BLaER1 treated with 17β-estradiol and CSF1 and Interleukin-3, amounts not matched to agents 10 nM and 100 nM (cell line): ENCODE measurements around the gene BATF2.
"Not testable (repeated sequence)": the region's sequence is repeated elsewhere in the genome, so short reads cannot be mapped to it uniquely, and the experiment has no call there.

Experiments
- H3K27ac ChIP-seq, 11 experiments: shearing (Covaris generic); formaldehyde crosslinking; 2 replicates each; pipeline ENCODE4 v1.8.1; 2022
- H3K27me3 ChIP-seq, 11 experiments: shearing (Covaris generic); formaldehyde crosslinking; 2 replicates each; pipeline ENCODE4 v1.8.1; 2022
- H3K36me3 ChIP-seq, 11 experiments: shearing (Covaris generic); formaldehyde crosslinking; 2 replicates each; pipeline ENCODE4 v1.8.1; 2022
- H3K4me1 ChIP-seq, 10 experiments: shearing (Covaris generic); formaldehyde crosslinking; 2 replicates each; pipeline ENCODE4 v1.8.1; 2022
- H3K4me2 ChIP-seq, 11 experiments: shearing (Covaris generic); formaldehyde crosslinking; 2 replicates each; pipeline ENCODE4 v1.8.1; 2022
- H3K4me3 ChIP-seq, 10 experiments: shearing (Covaris generic); formaldehyde crosslinking; 2 replicates each; pipeline ENCODE4 v1.8.1; 2022
- H3K9ac ChIP-seq, 11 experiments: shearing (Covaris generic); formaldehyde crosslinking; 2 replicates each; pipeline ENCODE4 v1.8.1; 2022
- H3K9me3 ChIP-seq, 11 experiments: shearing (Covaris generic); formaldehyde crosslinking; replicated peaks in 1 of 11; 2 replicates each; pipeline ENCODE4 v1.8.1; 2022
- H4K20me1 ChIP-seq, 11 experiments: shearing (Covaris generic); formaldehyde crosslinking; 2 replicates each; pipeline ENCODE4 v1.8.1; 2022
- Cebpa-rat ChIP-seq, 11 experiments: shearing (Covaris generic); IDR thresholded peaks; 2 replicates each; pipeline ENCODE4 v1.8.1; 2022

Gene BATF2

DNA sequence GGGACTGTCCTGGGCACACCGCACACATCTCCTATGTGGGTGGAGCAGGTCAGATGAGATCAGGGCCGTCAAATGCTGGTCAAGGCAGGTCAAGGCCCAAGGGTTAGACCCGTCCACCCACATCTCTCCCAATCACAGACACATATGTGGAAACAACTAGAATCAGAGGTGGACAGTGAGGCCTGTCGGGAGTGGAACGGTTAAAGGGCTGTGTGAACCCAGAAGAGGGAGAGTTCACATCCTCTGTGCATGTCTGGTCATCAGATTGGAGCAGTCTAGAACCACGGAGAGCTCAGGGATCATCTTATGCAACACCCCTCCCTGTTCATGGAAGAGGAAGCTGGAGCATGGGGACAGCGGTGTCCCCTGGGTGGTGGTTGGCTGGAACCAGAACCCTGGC, 23.1 kb upstream of the BATF2 start:
- Histone ChIP-seq H3K9me3 (no peaks in the 10 kb centered on the region), H3K4me3 (no peak overlapping the region), H3K27ac (no peak overlapping the region), H3K4me2 (no peak overlapping the region), H3K4me1 (peaks cover 26 to 39% (median 30%) of the 10 kb centered on the region in 10 experiments), H4K20me1 (peaks cover 0 to 4% (median 0%) of the 10 kb centered on the region in 11 experiments; a peak in 1 of 22 replicates), H3K36me3 (peaks cover 20 to 52% (median 41%) of the 10 kb centered on the region in 11 experiments), H3K9ac (no peak overlapping the region), H3K27me3 (no peaks in the 10 kb centered on the region)
- TF ChIP-seq Cebpa-rat (IDR thresholded peaks at IDR 0.05) = no peak

DNA sequence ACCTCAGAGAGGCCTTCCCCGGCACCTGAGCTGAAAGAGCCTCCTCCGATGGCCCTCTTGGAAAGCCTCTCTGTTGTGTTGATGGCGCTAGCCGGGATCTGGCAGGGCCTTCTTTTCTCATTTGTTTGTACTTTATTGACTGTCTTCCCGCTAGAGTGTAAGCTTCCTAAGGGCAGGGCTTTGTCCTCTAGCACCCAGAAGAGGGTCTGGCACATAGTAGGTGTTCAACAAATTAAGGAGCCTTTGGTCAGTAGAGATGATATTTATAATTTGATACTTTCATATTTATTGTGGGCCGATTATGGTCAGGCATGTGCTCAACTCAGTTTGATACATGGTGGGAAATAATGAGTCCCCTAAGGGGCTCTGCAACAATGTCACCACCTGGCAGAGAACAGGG, 21.2 kb upstream of the BATF2 start:
- Histone ChIP-seq H3K36me3 (peaks cover 20 to 52% (median 41%) of the 10 kb centered on the region in 11 experiments), H3K4me3 (no peak overlapping the region), H3K9me3 (no peaks in the 10 kb centered on the region), H3K4me2 (no peak overlapping the region), H4K20me1 (peaks cover 0 to 4% (median 0%) of the 10 kb centered on the region in 11 experiments; a peak in 1 of 22 replicates), H3K27ac (no peak overlapping the region), H3K4me1 (peaks cover 31 to 45% (median 37%) of the 10 kb centered on the region in 10 experiments), H3K27me3 (no peaks in the 10 kb centered on the region), H3K9ac (no peak overlapping the region)
- TF ChIP-seq Cebpa-rat (IDR thresholded peaks at IDR 0.05) = no peak

DNA sequence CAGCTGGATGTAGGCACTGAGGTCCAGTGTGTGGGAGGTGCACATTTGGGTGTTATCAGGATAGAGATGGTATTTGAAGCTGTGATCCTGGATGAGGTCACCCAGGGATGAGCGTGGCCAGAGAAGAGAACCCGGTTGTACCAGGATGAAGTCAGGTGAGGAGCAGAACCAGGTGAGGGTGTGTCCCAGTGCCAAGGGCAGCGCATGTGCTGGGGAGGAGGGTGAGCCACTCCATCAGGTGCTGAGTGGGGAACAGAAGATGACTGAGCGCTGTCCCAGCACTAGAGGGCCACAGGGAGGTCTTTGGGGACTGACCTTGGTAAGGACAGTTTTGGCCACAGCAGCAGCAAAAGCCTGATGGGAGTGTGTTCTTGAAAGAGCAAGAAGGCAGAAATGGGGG, 19.9 kb upstream of the BATF2 start:
- Histone ChIP-seq H3K9ac (peak overlapping the region in 6 of 11 experiments; percentile 3 to 48 (median 27); a peak in 9 of 22 replicates), H3K36me3 (peaks cover 20 to 45% (median 38%) of the 10 kb centered on the region in 11 experiments), H3K4me3 (no peak overlapping the region), H3K4me2 (peak overlapping the region; percentile 31 to 94 (median 84)), H3K27me3 (no peaks in the 10 kb centered on the region), H3K9me3 (no peaks in the 10 kb centered on the region), H3K27ac (peak overlapping the region in 1 of 11 experiments; percentile 11; a peak in 1 of 22 replicates), H3K4me1 (peaks cover 35 to 41% (median 38%) of the 10 kb centered on the region in 10 experiments), H4K20me1 (peaks cover 0 to 4% (median 0%) of the 10 kb centered on the region in 11 experiments; a peak in 1 of 22 replicates)
- TF ChIP-seq Cebpa-rat (IDR thresholded peaks at IDR 0.05) = no peak

DNA sequence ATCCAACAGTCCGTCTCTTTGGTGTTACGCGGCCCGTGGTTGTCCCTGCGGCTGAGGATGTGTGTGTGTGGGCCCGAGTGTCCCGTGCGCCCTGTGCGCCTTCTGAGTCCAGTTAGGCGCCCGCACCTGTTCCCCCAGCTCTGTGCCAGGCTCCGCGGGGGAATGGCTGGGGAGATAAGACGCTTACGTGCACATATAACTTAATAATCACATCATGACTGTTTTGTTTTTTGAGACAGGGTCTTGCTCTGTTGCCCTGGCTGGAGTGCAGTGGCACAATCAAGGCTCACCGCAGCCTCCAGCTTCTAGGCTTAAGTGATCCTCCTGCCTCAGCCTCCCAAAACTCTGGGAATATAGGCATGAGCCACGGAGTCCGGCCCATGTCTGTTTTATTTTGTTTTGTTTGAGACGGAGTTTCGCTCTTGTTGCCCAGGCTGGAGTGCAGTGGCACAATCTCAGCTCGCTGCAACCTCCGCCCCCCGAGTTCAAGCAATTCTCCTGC, 18.0 kb upstream of the BATF2 start:
- Histone ChIP-seq H4K20me1 (no peaks in the 10 kb centered on the region), H3K4me1 (peaks cover 35 to 53% (median 48%) of the 10 kb centered on the region in 10 experiments), H3K4me2 (peak overlapping the region; percentile 78 to 94 (median 84)), H3K36me3 (peaks cover 13 to 26% (median 20%) of the 10 kb centered on the region in 11 experiments; a peak in 21 of 22 replicates), H3K27ac (peak overlapping the region; percentile 84 to 97 (median 95)), H3K4me3 (peak overlapping the region; percentile 64 to 89 (median 79)), H3K27me3 (no peaks in the 10 kb centered on the region), H3K9me3 (no peaks in the 10 kb centered on the region), H3K9ac (peak overlapping the region; percentile 88 to 94 (median 91))
- no peak for TF ChIP-seq Cebpa-rat (IDR thresholded peaks at IDR 0.05)

DNA sequence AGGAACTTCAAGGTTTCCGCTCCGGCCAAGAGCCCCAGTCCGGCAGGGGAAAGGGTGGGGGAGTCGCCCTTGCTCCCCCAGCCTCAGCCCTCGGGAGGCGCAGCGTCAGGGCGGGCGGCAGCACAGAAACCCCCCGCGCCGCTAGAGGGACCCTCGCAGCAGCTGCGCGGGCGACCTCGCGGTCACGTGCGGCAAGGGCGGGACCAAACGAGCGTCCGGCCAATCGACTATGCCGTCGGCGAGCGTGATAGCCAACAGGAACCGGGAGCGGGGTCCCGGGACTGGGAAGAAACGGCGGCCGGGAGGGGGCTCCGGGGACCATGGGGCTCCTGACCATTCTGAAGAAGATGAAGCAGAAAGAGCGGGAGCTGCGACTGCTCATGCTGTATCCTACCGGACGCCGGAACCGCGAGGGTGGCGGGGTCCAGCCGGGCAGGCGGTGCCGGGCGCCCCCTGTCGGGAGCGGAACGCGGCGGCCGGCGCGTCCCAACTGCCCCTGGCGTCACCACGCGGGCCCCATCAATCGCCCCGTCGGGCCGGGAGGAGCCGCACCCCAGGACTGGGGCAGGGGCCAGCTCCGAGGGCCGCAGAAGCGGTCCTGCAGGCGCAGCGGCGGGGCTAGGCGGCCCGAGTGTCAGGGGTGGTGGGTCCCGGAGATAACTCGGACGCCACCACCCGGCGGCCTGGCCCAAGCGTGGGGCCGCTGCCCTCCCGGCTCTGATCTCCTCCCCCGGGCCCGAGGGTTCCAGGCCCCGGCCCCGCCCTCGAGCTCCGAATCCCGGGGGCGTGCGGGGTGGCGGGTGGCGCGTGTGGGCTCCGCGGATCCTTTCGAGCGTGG, 17.3 kb upstream of the BATF2 start, which contains the start of gene ARL2:
Gene ARL2, plus strand, starts transcription at position 273 of the 838 bp plus-strand sequence. Its CDS starts 48 bp downstream, at position 321.
- no peak for TF ChIP-seq Cebpa-rat (IDR thresholded peaks at IDR 0.05)
- Histone ChIP-seq H3K27ac (peak within 1 kb of the TSS; percentile 84 to 97 (median 95)), H4K20me1 (no peaks in the 10 kb centered on the region)

DNA sequence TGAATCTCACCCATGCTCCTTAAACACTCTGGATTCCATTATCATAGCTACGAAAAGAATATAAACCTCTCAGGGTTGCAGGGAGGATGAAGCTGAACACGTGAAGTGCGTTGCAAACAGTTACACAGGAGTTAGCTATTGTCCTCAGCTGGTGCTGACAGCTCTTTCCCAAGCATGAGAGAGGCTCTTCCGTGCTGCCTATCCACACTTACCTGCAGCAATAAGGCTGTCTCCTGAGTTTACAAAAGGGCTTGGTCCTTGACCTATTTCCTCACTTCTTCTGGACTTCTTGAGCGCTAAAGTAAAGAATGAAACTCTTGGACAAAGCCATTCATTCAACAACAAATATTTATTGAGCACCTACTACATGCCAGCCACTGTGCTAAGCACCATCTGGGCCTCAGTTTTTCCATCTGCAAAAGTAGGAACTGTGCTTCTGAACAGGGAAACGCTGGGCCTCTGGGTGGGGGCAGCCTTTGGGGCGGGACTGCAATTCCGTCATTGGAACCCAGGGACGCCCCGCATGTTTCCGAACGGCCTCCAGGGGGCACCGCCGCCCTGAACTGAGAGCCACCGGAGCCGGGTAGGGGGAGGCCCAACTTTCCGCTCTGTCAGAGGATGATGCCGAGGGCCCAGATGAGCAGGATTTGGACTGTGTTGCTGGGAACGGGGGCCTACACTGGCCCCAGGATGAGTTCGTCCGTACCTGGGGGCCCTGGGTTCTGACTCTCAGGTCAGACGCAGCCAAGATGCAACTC, 16.5 kb upstream of the BATF2 start:
- H3K4me1 ChIP-seq = peaks cover 35 to 53% (median 48%) of the 10 kb centered on the region in 10 experiments
- H3K36me3 ChIP-seq = peaks cover 3 to 12% (median 9%) of the 10 kb centered on the region in 11 experiments; a peak in 21 of 22 replicates
- peak overlapping the region; percentile 64 to 89 (median 79) for H3K4me3 ChIP-seq
- peak overlapping the region; percentile 84 to 97 (median 95) for H3K27ac ChIP-seq
- peak overlapping the region; percentile 88 to 94 (median 91) for H3K9ac ChIP-seq
- H4K20me1 ChIP-seq = no peaks in the 10 kb centered on the region
- no peak for TF ChIP-seq Cebpa-rat (IDR thresholded peaks at IDR 0.05)
- no peaks in the 10 kb centered on the region for H3K27me3 ChIP-seq
- H3K4me2 ChIP-seq = peak overlapping the region; percentile 78 to 94 (median 84)
- no peaks in the 10 kb centered on the region for H3K9me3 ChIP-seq

More for the DNA sequence above, 17.3 kb upstream of the BATF2 start, which contains the start of gene ARL2:
- peak within 1 kb of the TSS; percentile 64 to 89 (median 79) for H3K4me3 ChIP-seq
- no peaks in the 10 kb centered on the region for H3K27me3 ChIP-seq
- H3K4me2 ChIP-seq = peak within 1 kb of the TSS; percentile 78 to 94 (median 84)
- H3K4me1 ChIP-seq = peaks cover 35 to 53% (median 48%) of the 10 kb centered on the region in 10 experiments
- H3K9ac ChIP-seq = peak within 1 kb of the TSS; percentile 88 to 94 (median 91)
- no peaks in the 10 kb centered on the region for H3K9me3 ChIP-seq
- peaks cover 10 to 20% (median 16%) of the 10 kb centered on the region in 11 experiments; a peak in 21 of 22 replicates for H3K36me3 ChIP-seq

DNA sequence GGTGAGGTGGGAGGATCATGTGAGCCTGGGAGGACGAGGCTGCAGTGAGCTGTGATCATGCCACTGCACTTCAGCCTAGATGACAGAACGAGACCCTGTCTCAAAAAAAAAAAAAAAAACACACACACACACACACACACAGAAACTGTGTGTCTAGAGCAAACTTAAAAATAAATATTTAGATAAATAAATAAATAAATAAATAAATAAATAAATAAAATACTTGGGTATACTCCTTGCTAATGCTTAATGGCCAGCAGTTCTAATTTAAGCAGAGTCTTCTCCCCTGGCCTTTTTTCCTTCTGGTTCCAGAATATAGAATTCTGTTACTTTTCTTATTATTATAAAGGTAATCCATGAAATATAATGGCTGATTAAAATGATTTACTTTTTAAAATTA, 12.1 kb upstream of the BATF2 start:
- Histone ChIP-seq H3K9me3 (no peaks in the 10 kb centered on the region), H3K4me1 (peaks cover 13 to 33% (median 26%) of the 10 kb centered on the region in 10 experiments), H4K20me1 (no peaks in the 10 kb centered on the region), H3K4me2 (no peak overlapping the region), H3K27ac (no peak overlapping the region), H3K4me3 (no peak overlapping the region), H3K9ac (no peak overlapping the region), H3K36me3 (no peaks in the 10 kb centered on the region), H3K27me3 (no peaks in the 10 kb centered on the region)
- TF ChIP-seq Cebpa-rat (IDR thresholded peaks at IDR 0.05) = no peak

DNA sequence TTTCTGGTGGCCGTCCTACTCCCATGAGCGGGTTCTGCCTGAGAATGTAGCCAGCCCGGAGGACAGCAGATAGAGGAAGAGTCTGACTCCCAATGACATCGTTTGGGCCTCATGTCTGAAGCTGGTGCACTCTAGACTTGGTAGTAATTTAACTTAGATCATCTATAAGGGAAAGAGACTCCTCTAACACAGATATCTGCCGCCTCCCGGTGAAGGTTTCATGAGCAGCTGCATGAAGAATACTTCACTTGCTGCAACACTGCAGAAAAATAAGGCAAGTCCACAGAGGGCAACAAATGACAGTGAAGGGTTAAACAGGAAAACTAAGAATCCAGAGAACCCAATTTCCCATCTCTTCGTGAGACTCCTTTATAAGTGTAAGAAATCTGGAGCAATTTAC, 11.2 kb upstream of the BATF2 start:
- no peak overlapping the region for H3K4me3 ChIP-seq
- H3K27ac ChIP-seq = no peak overlapping the region
- H3K36me3 ChIP-seq = no peaks in the 10 kb centered on the region
- H3K4me1 ChIP-seq = peaks cover 10 to 30% (median 22%) of the 10 kb centered on the region in 10 experiments
- no peaks in the 10 kb centered on the region for H3K27me3 ChIP-seq
- no peak overlapping the region for H3K4me2 ChIP-seq
- 0 out of 22 replicates have a peak overlapping the region, but pooled peaks of 1 of the 11 experiments have one; percentile 1 for H3K9ac ChIP-seq
- H3K9me3 ChIP-seq = no peaks in the 10 kb centered on the region
- H4K20me1 ChIP-seq = no peaks in the 10 kb centered on the region
- no peak for TF ChIP-seq Cebpa-rat (IDR thresholded peaks at IDR 0.05)

DNA sequence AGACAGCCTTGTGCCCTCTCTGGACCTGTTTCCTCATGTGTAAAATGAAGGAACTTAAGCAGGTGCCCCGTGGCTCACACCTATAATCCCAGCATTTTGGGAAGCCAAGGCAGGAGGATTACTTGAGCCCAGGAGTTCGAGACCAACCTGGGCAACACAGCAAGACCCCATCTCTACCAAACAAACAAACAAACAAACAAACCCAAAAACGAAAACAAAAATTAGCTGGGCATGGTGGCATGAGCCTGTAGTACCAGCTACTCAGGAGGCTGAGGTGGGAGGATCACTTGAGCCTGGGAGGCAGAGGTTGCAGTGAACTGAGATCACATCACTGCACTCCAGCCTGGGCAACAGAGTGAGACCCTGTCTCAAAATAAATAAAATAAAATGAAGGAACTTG, 7.2 kb upstream of the BATF2 start:
- H3K4me1 ChIP-seq = peaks cover 5 to 24% (median 9%) of the 10 kb centered on the region in 10 experiments; a peak in 16 of 20 replicates
- not testable (repeated sequence) for H4K20me1 ChIP-seq, H3K27ac ChIP-seq, H3K36me3 ChIP-seq, H3K9me3 ChIP-seq, H3K4me3 ChIP-seq, H3K9ac ChIP-seq, H3K27me3 ChIP-seq
- H3K4me2 ChIP-seq = peak overlapping the region in 3 of 11 experiments; percentile 24 to 38 (median 25); a peak in 4 of 22 replicates
